WTC11 (cell line): ENCODE results near the gene CARD14. TPM values are rescaled to one million over a fixed set of nuclear protein-coding genes. Genes with fewer than 3 reads are reported as not detected.
A peak's percentile ranks its signal among the peaks of the same experiment; 100 is the strongest.

ENCODE experiments used
- ATAC-seq: fragments of 200-7000 bp; cut with Tn5 transposase; 2 replicates; pipeline ENCODE4 v1.10.0; 2021; ENCODE audit warnings: mild to moderate bottlenecking, moderate library complexity
- CTCF ChIA-PET: fragments of 300-600 bp; sonication (Branson Sonifier 250); formaldehyde crosslinking; loops from one replicate; lab custom pipeline; 2021; ENCODE audit warnings: antibody characterized with exemption; lab: Charles Lee
- POLR2A ChIA-PET: fragments of 350-600 bp; sonication (Branson Sonifier 250); formaldehyde crosslinking; loops from one replicate; lab custom pipeline; 2021; ENCODE audit warnings: antibody characterized with exemption; lab: Charles Lee
- DNase-seq: peaks from one replicate; pipeline ENCODE4 v3.0.0; 2021; ENCODE audit warnings: low spot score
- H3K27ac Mint-ChIP-seq: 2 replicates; pipeline ENCODE4 v1.8.0; 2021; ENCODE audit warnings: mixed read lengths
- H3K27me3 Mint-ChIP-seq: 2 replicates; pipeline ENCODE4 v1.8.0; 2021; ENCODE audit warnings: low read depth, mild to moderate bottlenecking, moderate library complexity, mixed read lengths
- H3K36me3 Mint-ChIP-seq: 2 replicates; pipeline ENCODE4 v1.8.0; 2021; ENCODE audit warnings: mixed read lengths
- H3K4me1 Mint-ChIP-seq: 2 replicates; pipeline ENCODE4 v1.8.0; 2022; ENCODE audit warnings: mixed read lengths
- H3K4me3 Mint-ChIP-seq: 2 replicates; pipeline ENCODE4 v1.8.0; 2021; ENCODE audit warnings: mild to moderate bottlenecking, moderate library complexity, mixed read lengths
- H3K9me3 Mint-ChIP-seq: 2 replicates; pipeline ENCODE4 v1.8.0; 2021; ENCODE audit warnings: mixed read lengths
- ATF1 ChIP-seq: sonication (generic); formaldehyde crosslinking; IDR thresholded peaks from 2 replicates; pipeline ENCODE4 v1.8.1; 2023; ENCODE audit warnings: mild to moderate bottlenecking, moderate library complexity, missing genetic modification reagents
- EMX1 ChIP-seq: fragments of 250-450 bp; sonication (Bioruptor Pico); IDR thresholded peaks from 2 replicates; pipeline ENCODE4 v1.8.0; 2021; ENCODE audit warnings: mild to moderate bottlenecking
- FOXP1 ChIP-seq: sonication (generic); formaldehyde crosslinking; IDR thresholded peaks from 2 replicates; pipeline ENCODE4 v1.8.0; 2022; ENCODE audit warnings: missing genetic modification reagents, mild to moderate bottlenecking, moderate library complexity, borderline replicate concordance
- GABPB1 ChIP-seq: sonication (generic); formaldehyde crosslinking; IDR thresholded peaks from 2 replicates; pipeline ENCODE4 v1.8.1; 2023; ENCODE audit warnings: mild to moderate bottlenecking, missing genetic modification reagents
- HMGA2 ChIP-seq: fragments of 250-450 bp; sonication (Bioruptor Pico); IDR thresholded peaks from 2 replicates; pipeline ENCODE4 v1.4.0; 2021; ENCODE audit warnings: mild to moderate bottlenecking, moderate library complexity
- IRF2 ChIP-seq: sonication (generic); formaldehyde crosslinking; IDR thresholded peaks from 2 replicates; pipeline ENCODE4 v1.8.0; 2022; ENCODE audit warnings: low read depth, missing genetic modification reagents, borderline replicate concordance
- JUN ChIP-seq: sonication (generic); formaldehyde crosslinking; IDR thresholded peaks from 2 replicates; pipeline ENCODE4 v1.8.0; 2023; ENCODE audit warnings: mild to moderate bottlenecking, missing genetic modification reagents
- NFYB ChIP-seq: sonication (generic); formaldehyde crosslinking; conservative IDR thresholded peaks from 2 replicates; pipeline ENCODE4 v1.8.0; 2022; ENCODE audit warnings: low read depth, missing genetic modification reagents
- NR1H2 ChIP-seq: sonication (generic); formaldehyde crosslinking; IDR thresholded peaks from 2 replicates; pipeline ENCODE4 v1.9.0; 2021; ENCODE audit warnings: mild to moderate bottlenecking, moderate library complexity, missing genetic modification reagents
- NR3C1 ChIP-seq: sonication (generic); formaldehyde crosslinking; conservative IDR thresholded peaks from 2 replicates; pipeline ENCODE4 v1.8.1; 2023; ENCODE audit warnings: low read depth, mild to moderate bottlenecking, missing genetic modification reagents
- OVOL2 ChIP-seq: fragments of 250-450 bp; sonication (Bioruptor Pico); IDR thresholded peaks from 2 replicates; pipeline ENCODE4 v1.9.0; 2021; ENCODE audit warnings: mild to moderate bottlenecking, borderline replicate concordance
- SMAD3 ChIP-seq: sonication (generic); formaldehyde crosslinking; IDR thresholded peaks from 2 replicates; pipeline ENCODE4 v1.8.0; 2022; ENCODE audit warnings: missing genetic modification reagents, mild to moderate bottlenecking, borderline replicate concordance
- SOX15 ChIP-seq: fragments of 250-450 bp; sonication (Bioruptor Pico); IDR thresholded peaks from 2 replicates; pipeline ENCODE4 v1.9.0; 2021; ENCODE audit warnings: mild to moderate bottlenecking
- total RNA-seq: library from RNA; stranded (reverse); gene quantifications from 3 replicates; pipeline ENCODE4 v1.2.3, GENCODE V29; 2021
- TF ChIP-seq, protein P1 (sequence below): fragments of 250-450 bp; sonication (Bioruptor Pico); IDR thresholded peaks from 2 replicates; pipeline ENCODE4 v2.1.2; 2022; ENCODE audit warnings: mild to moderate bottlenecking, moderate library complexity
- TF ChIP-seq, protein P2 (sequence below): fragments of 250-450 bp; sonication (Bioruptor Pico); IDR thresholded peaks from 2 replicates; pipeline ENCODE4 v1.9.0; 2021; ENCODE audit warnings: mild to moderate bottlenecking
- TF ChIP-seq, protein P3 (sequence below): fragments of 200-600 bp; IDR thresholded peaks from 2 replicates; pipeline ENCODE4 v1.8.0; 2022; ENCODE audit warnings: antibody characterized with exemption
- TF ChIP-seq, protein P4 (sequence below): sonication (generic); formaldehyde crosslinking; IDR thresholded peaks from 2 replicates; pipeline ENCODE4 v1.8.1; 2022; ENCODE audit warnings: mild to moderate bottlenecking, moderate library complexity, missing genetic modification reagents
- TF ChIP-seq, protein P5 (sequence below): sonication (generic); formaldehyde crosslinking; IDR thresholded peaks from 2 replicates; pipeline ENCODE4 v1.8.1; 2022; ENCODE audit warnings: low read depth, missing genetic modification reagents, borderline replicate concordance
- TF ChIP-seq, protein P6 (sequence below): sonication (generic); formaldehyde crosslinking; IDR thresholded peaks from 2 replicates; pipeline ENCODE4 v1.8.0; 2022; ENCODE audit warnings: mild to moderate bottlenecking, missing genetic modification reagents
- TF ChIP-seq, protein P7 (sequence below): sonication (generic); formaldehyde crosslinking; IDR thresholded peaks from 2 replicates; pipeline ENCODE4 v1.8.0; 2023; ENCODE audit warnings: missing genetic modification reagents
- TF ChIP-seq, protein P8 (sequence below): sonication (generic); formaldehyde crosslinking; IDR thresholded peaks from 2 replicates; pipeline ENCODE4 v1.8.1; 2023; ENCODE audit warnings: mild to moderate bottlenecking, missing genetic modification reagents, moderate library complexity
- TF ChIP-seq, protein P9 (sequence below): fragments of 250-450 bp; sonication (Bioruptor Pico); IDR thresholded peaks from 2 replicates; pipeline ENCODE4 v1.8.0; 2021; ENCODE audit warnings: mild to moderate bottlenecking

Gene CARD14
- total RNA-seq, 1 experiment from 2014 or later: 0.83 TPM

DNA sequence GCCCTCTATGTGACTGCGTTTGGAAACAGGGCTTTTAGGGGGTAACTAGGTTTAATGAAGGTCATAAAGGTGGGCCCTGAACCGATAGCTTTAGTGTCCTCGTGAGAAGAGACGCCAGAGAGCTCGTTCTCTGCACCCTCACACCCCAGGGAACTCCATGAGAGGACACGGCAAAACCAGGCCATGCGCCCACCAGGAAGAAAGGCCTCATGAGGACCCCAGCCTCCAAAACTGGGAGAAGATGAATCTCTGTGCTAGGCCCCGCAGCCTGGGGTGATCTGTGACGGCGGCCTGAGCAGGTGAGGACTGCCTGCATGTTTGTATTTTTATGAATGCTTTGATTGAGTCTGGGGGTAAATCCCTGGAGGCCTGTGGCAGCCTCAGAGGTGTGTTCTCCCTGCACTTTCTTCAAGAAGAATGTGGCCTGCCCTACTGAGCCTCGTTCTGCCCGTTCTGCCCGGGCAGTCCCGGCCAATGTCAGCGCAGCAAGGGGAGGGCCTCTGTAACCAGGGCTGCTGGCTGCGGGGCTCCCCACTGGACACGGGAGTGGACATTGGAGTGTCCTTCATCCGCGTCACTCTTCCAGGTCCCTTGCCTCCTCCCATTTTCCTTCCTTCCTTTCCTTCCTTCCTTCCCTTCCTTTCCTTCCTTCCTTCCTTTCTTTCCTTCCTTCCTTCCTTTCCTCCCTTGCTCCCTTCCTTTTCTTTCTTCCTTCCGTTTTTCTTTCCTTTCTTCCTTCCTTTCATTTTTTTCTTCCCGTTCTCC is 84.0 kb downstream of the CARD14 start (continued):
- TF ChIP-seq, protein P1, sequence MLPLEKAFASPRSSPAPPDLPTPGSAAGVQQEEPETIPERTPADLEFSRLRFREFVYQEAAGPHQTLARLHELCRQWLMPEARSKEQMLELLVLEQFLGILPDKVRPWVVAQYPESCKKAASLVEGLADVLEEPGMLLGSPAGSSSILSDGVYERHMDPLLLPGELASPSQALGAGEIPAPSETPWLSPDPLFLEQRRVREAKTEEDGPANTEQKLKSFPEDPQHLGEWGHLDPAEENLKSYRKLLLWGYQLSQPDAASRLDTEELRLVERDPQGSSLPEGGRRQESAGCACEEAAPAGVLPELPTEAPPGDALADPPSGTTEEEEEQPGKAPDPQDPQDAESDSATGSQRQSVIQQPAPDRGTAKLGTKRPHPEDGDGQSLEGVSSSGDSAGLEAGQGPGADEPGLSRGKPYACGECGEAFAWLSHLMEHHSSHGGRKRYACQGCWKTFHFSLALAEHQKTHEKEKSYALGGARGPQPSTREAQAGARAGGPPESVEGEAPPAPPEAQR (CRISPR knock-in tag): no peak
- no peak for TF ChIP-seq NR3C1 (CRISPR knock-in tag)
- no peak for TF ChIP-seq FOXP1 (CRISPR knock-in tag)
- TF ChIP-seq, protein P2, sequence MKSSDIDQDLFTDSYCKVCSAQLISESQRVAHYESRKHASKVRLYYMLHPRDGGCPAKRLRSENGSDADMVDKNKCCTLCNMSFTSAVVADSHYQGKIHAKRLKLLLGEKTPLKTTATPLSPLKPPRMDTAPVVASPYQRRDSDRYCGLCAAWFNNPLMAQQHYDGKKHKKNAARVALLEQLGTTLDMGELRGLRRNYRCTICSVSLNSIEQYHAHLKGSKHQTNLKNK (CRISPR knock-in tag): no peak
- TF ChIP-seq SMAD3: no peak
- TF ChIP-seq IRF2 (CRISPR knock-in tag): no peak
- TF ChIP-seq, protein P3, sequence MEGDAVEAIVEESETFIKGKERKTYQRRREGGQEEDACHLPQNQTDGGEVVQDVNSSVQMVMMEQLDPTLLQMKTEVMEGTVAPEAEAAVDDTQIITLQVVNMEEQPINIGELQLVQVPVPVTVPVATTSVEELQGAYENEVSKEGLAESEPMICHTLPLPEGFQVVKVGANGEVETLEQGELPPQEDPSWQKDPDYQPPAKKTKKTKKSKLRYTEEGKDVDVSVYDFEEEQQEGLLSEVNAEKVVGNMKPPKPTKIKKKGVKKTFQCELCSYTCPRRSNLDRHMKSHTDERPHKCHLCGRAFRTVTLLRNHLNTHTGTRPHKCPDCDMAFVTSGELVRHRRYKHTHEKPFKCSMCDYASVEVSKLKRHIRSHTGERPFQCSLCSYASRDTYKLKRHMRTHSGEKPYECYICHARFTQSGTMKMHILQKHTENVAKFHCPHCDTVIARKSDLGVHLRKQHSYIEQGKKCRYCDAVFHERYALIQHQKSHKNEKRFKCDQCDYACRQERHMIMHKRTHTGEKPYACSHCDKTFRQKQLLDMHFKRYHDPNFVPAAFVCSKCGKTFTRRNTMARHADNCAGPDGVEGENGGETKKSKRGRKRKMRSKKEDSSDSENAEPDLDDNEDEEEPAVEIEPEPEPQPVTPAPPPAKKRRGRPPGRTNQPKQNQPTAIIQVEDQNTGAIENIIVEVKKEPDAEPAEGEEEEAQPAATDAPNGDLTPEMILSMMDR: no peak
- TF ChIP-seq ATF1 (CRISPR knock-in tag): no peak
- TF ChIP-seq, all 79 proteins: peak for 0

DNA sequence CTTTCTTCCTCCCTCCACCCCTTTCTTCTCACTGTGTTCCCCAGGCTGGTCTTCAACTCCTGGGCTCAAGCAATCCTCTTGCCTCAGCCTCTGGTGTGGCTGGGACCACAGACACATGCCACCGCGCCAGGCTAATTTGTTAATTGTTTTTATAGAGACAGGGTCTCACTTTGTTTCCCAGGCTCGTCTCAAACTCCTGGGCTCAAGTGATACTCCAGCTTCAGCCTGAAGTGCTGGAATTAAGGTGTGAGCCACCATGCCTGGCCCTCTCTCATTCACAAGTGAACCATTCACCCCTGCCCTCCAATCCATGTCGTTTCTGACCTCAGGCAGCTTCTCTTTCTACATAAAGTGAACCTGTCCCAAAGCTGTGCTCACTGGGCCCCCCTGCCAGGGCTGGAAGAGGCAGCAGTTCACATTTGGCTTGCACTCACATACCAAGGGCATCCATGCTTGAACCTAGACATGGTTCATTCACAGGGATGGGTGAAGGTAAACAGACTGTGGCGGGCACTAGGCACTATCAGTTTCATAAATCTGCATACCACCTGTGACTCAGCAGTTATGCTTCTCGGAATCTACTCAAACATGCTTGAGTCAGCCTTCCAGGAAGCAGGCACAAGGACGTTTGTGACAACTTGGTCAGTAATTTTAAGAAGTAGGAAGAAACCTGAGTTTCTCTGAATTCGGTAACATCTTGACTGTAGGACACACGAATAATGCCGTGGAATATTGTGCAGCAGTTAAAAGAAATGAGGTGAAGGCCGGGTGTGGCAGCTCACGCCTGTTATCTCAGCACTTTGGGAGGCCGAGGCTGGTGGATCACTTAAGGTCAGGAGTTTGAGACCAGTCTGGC is 84.8 kb downstream of the CARD14 start:
- ATAC-seq (no peak), DNase-seq (no peak)
- Mint-ChIP-seq H3K4me1 (peaks cover 31% of the 10 kb centered on the region), H3K27me3 (no peaks in the 10 kb centered on the region), H3K9me3 (no peaks in the 10 kb centered on the region), H3K4me3 (no peak overlapping the region), H3K27ac (peak overlapping the region; percentile 71), H3K36me3 (0 out of 2 replicates have a peak, but pooled peaks cover 2% of the 10 kb centered on the region)
- CTCF ChIA-PET: interaction anchor here (0.6 kb wide), 1 partner anchor 263 kb away, joined by 6 read pairs; no protein-coding TSS in a partner anchor
- POLR2A ChIA-PET: interaction anchor here (1.2 kb wide), 1 partner anchor 16 kb away, joined by 3 read pairs; no protein-coding TSS in a partner anchor
- TF ChIP-seq, protein P4, sequence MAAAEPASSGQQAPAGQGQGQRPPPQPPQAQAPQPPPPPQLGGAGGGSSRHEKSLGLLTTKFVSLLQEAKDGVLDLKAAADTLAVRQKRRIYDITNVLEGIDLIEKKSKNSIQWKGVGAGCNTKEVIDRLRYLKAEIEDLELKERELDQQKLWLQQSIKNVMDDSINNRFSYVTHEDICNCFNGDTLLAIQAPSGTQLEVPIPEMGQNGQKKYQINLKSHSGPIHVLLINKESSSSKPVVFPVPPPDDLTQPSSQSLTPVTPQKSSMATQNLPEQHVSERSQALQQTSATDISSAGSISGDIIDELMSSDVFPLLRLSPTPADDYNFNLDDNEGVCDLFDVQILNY (CRISPR knock-in tag): no peak
- TF ChIP-seq GABPB1 (CRISPR knock-in tag): peak; percentile 69; the same call in 1 of the 2 replicates

DNA sequence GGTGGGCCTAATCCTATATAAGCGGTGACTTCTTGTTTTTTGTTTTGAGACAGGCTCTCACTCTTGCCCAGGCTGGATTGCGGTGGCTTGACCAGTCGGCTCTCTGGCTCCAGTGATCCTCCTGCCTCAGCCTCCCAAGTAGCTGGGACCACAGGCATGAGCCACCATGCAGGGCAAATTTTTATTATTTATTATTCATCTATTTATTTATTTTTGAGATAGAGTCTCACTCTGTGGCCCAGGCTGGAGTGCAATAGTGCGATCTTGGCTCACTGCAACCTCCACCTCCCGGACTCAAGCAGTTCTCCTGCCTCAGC is 86.2 kb downstream of the CARD14 start:
- Mint-ChIP-seq H3K9me3 (no peaks in the 10 kb centered on the region), H3K4me1 (peaks cover 34% of the 10 kb centered on the region), H3K27ac (no peak overlapping the region), H3K36me3 (0 out of 2 replicates have a peak, but pooled peaks cover 2% of the 10 kb centered on the region), H3K27me3 (no peaks in the 10 kb centered on the region), H3K4me3 (no peak overlapping the region)
- ChIA-PET CTCF (interaction anchor here (0.7 to 1.8 kb wide), 3 partner anchors 15 to 155 kb away, joined by 3 to 6 read pairs (median 3); partner anchors contain the start of genes GAA and SGSH), POLR2A (no interaction called here)
- ATAC-seq (no peak), DNase-seq (no peak)
- TF ChIP-seq, protein P5, sequence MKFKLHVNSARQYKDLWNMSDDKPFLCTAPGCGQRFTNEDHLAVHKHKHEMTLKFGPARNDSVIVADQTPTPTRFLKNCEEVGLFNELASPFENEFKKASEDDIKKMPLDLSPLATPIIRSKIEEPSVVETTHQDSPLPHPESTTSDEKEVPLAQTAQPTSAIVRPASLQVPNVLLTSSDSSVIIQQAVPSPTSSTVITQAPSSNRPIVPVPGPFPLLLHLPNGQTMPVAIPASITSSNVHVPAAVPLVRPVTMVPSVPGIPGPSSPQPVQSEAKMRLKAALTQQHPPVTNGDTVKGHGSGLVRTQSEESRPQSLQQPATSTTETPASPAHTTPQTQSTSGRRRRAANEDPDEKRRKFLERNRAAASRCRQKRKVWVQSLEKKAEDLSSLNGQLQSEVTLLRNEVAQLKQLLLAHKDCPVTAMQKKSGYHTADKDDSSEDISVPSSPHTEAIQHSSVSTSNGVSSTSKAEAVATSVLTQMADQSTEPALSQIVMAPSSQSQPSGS: no peak
- TF ChIP-seq NFYB (CRISPR knock-in tag) (no peak), HMGA2 (CRISPR knock-in tag) (no peak), FOXP1 (CRISPR knock-in tag) (no peak), SOX15 (CRISPR knock-in tag) (no peak), OVOL2 (CRISPR knock-in tag) (no peak), NR1H2 (CRISPR knock-in tag) (no peak), JUN (no peak), EMX1 (no peak)
- TF ChIP-seq, protein P6, sequence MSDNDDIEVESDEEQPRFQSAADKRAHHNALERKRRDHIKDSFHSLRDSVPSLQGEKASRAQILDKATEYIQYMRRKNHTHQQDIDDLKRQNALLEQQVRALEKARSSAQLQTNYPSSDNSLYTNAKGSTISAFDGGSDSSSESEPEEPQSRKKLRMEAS (CRISPR knock-in tag): no peak
- TF ChIP-seq, protein P7, sequence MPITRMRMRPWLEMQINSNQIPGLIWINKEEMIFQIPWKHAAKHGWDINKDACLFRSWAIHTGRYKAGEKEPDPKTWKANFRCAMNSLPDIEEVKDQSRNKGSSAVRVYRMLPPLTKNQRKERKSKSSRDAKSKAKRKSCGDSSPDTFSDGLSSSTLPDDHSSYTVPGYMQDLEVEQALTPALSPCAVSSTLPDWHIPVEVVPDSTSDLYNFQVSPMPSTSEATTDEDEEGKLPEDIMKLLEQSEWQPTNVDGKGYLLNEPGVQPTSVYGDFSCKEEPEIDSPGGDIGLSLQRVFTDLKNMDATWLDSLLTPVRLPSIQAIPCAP (CRISPR knock-in tag): no peak
- TF ChIP-seq, protein P8, sequence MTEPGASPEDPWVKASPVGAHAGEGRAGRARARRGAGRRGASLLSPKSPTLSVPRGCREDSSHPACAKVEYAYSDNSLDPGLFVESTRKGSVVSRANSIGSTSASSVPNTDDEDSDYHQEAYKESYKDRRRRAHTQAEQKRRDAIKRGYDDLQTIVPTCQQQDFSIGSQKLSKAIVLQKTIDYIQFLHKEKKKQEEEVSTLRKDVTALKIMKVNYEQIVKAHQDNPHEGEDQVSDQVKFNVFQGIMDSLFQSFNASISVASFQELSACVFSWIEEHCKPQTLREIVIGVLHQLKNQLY (CRISPR knock-in tag): no peak
- TF ChIP-seq, protein P9, sequence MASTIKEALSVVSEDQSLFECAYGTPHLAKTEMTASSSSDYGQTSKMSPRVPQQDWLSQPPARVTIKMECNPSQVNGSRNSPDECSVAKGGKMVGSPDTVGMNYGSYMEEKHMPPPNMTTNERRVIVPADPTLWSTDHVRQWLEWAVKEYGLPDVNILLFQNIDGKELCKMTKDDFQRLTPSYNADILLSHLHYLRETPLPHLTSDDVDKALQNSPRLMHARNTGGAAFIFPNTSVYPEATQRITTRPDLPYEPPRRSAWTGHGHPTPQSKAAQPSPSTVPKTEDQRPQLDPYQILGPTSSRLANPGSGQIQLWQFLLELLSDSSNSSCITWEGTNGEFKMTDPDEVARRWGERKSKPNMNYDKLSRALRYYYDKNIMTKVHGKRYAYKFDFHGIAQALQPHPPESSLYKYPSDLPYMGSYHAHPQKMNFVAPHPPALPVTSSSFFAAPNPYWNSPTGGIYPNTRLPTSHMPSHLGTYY: no peak
